A673 (cell line): ENCODE measurements around the gene SCTR. TPM values are rescaled to one million over a fixed set of nuclear protein-coding genes. Genes with fewer than 3 reads are reported as not detected.

ENCODE experiments used
- BruUV-seq: library from RNA; stranded (reverse); fragments of 400-500 nt; replicated peaks from 2 replicates; lab custom pipeline; 2021; lab: Mats Ljungman, UMichigan
- CTCF ChIA-PET: fragments of 300-600 bp; sonication (Branson Sonifier 250); formaldehyde crosslinking; loops from one replicate; lab custom pipeline; 2022; ENCODE audit warnings: antibody characterized with exemption; lab: Charles Lee
- POLR2A ChIA-PET: fragments of 300-600 bp; sonication (Branson Sonifier 250); formaldehyde crosslinking; loops from one replicate; lab custom pipeline; 2022; ENCODE audit warnings: antibody characterized with exemption; ENCODE audit not compliant: low non-redundant PET; lab: Charles Lee
- DNase-seq: peaks from one replicate; pipeline ENCODE4 v3.0.0-alpha.2; 2015; ENCODE audit warnings: low spot score
- H3K27ac ChIP-seq: fragments of 200-600 bp; sonication (generic); 2 replicates; pipeline ENCODE4 v1.5.1; 2016; ENCODE audit warnings: mixed run types, low read depth, mild to moderate bottlenecking, mixed read lengths, antibody characterized with exemption, low read length; ENCODE audit not compliant: poor library complexity, severe bottlenecking
- H3K27me3 ChIP-seq: fragments of 200-600 bp; sonication (generic); replicated peaks from 2 replicates; pipeline ENCODE4 v1.6.1; 2017; ENCODE audit warnings: mixed run types, low read depth, mild to moderate bottlenecking, mixed read lengths, antibody characterized with exemption, low read length; ENCODE audit not compliant: insufficient read depth, poor library complexity
- H3K36me3 ChIP-seq: fragments of 200-600 bp; sonication (generic); 2 replicates; pipeline ENCODE4 v1.6.1; 2016; ENCODE audit warnings: mixed run types, mild to moderate bottlenecking, mixed read lengths, antibody characterized with exemption, low read length; ENCODE audit not compliant: insufficient read depth, poor library complexity, severe bottlenecking
- H3K4me1 ChIP-seq: fragments of 200-600 bp; sonication (generic); 2 replicates; pipeline ENCODE4 v1.6.1; 2017; ENCODE audit warnings: mixed run types, mild to moderate bottlenecking, mixed read lengths, antibody characterized with exemption, low read length; ENCODE audit not compliant: insufficient read depth, poor library complexity, severe bottlenecking
- H3K4me3 ChIP-seq: fragments of 200-600 bp; sonication (generic); 2 replicates; pipeline ENCODE4 v1.5.1; 2016; ENCODE audit warnings: low read depth, mixed run types, mild to moderate bottlenecking, mixed read lengths, low read length; ENCODE audit not compliant: poor library complexity, severe bottlenecking
- H3K9me3 ChIP-seq: fragments of 200-600 bp; sonication (generic); 2 replicates; pipeline ENCODE4 v1.6.1; 2016; ENCODE audit warnings: mixed run types, low read depth, mild to moderate bottlenecking, mixed read lengths, antibody characterized with exemption, low read length; ENCODE audit not compliant: poor library complexity, severe bottlenecking
- CTCF ChIP-seq: fragments of 300-800, 200-600 bp; sonication (generic); conservative IDR thresholded peaks from 2 replicates; pipeline ENCODE4 v1.5.1; 2017; ENCODE audit warnings: low read depth, mild to moderate bottlenecking, antibody characterized with exemption, low read length, moderate library complexity, mixed read lengths
- EZH2 ChIP-seq: fragments of 200-600 bp; sonication (generic); IDR thresholded peaks from 2 replicates; pipeline ENCODE4 v1.6.1; 2017; ENCODE audit warnings: borderline replicate concordance, low read depth, mild to moderate bottlenecking, mixed read lengths, antibody characterized with exemption, low read length; ENCODE audit not compliant: poor library complexity, severe bottlenecking
- intact Hi-C: fragments of 100-400 bp; cut with micrococcal nuclease; formaldehyde crosslinking; loops from one replicate; pipeline ENCODE4 v1.10.0; 2022; ENCODE audit not compliant: unreplicated experiment
- total RNA-seq: library from RNA; stranded (reverse); gene quantifications from 2 replicates; pipeline ENCODE4 v1.2.3, GENCODE V29; 2021

Gene SCTR
- total RNA-seq, 1 experiment from 2014 or later, result not detected

- POLR2A ChIA-PET, result no interaction called here
- Histone ChIP-seq H3K36me3 (peaks cover 2% of the 10 kb centered on the region), H3K27me3 (no peaks in the 10 kb centered on the region), H3K4me1 (no peaks in the 10 kb centered on the region), H3K9me3 (no peaks in the 10 kb centered on the region), H3K4me3 (no peak overlapping the region), H3K27ac (no peak overlapping the region)
- CTCF ChIA-PET, result no interaction called here
- DNase-seq, result no peak
- intact Hi-C loops, result no loop called here
- TF ChIP-seq EZH2, result no peak
- no peak for TF ChIP-seq CTCF
- BruUV-seq, result no TSS peak
Measured at GRCh38 chr2:119442226-119442619, 82.1 kb downstream of the SCTR start.

DNA sequence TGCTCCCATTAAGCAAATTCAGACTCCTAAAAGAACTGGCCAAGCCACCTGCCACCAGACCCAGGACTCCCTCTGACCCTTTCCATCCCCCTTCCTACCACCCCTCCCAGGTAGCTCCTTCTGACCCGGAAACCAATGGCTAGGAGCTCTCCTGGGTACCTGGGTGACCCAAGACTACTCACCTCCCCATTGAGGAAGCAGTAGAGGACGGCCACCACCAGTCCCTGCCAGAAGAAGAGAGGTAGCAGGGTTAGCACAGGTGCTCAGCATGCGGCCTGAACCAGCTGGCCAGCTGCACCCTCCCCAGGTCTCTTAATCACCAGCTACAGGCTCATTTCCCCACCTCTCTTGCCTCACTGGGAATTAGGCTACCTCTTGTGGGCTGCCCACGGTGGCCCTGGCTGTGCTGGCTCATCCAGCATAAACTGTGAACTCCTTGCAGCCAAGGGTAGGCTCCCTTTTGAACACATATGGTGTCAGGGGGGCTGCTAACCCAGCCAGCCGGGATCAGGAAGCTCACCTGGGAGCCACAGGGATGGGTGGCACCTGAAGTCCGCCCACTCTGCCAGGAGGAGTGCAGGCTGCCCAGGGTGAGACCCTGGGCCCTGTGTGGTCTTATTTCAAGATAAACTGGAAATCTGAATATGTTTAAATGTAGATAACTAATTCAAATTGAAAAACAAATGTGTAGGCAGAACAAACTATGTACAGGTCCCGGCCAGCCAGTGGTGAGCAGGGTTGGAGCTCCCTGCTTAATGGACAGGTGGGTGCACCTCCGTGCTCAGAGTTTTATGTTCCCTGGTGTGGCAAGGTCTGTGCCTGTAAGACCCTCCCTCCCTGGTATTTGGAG, 82.7 kb downstream of the SCTR start:
- TF ChIP-seq EZH2, result no peak
- no peak for TF ChIP-seq CTCF
- H3K4me1 ChIP-seq, result no peaks in the 10 kb centered on the region
- H3K27me3 ChIP-seq, result no peaks in the 10 kb centered on the region
- no peak overlapping the region for H3K27ac ChIP-seq
- ChIA-PET CTCF (no interaction called here), POLR2A (interaction anchor here (0.6 kb wide), 2 partner anchors 9 to 12 kb away, joined by 3 read pairs; no protein-coding TSS in a partner anchor)
- BruUV-seq, result no TSS peak
- H3K36me3 ChIP-seq, result peaks cover 2% of the 10 kb centered on the region
- no peak for DNase-seq
- no peaks in the 10 kb centered on the region for H3K9me3 ChIP-seq
- H3K4me3 ChIP-seq, result no peak overlapping the region
- intact Hi-C loops, result no loop called here

GRCh38 chr2:119440873-119441272, 83.4 kb downstream of the SCTR start:
- Histone ChIP-seq H3K36me3 (peaks cover 2% of the 10 kb centered on the region), H3K27ac (no peak overlapping the region), H3K4me3 (no peak overlapping the region), H3K4me1 (no peaks in the 10 kb centered on the region), H3K27me3 (no peaks in the 10 kb centered on the region), H3K9me3 (no peaks in the 10 kb centered on the region)
- intact Hi-C loops, result no loop called here
- no TSS peak for BruUV-seq
- ChIA-PET POLR2A (no interaction called here), CTCF (no interaction called here)
- DNase-seq, result no peak
- TF ChIP-seq CTCF (no peak), EZH2 (no peak)
